ENCODE results near the gene DCAF7.

DNA sequence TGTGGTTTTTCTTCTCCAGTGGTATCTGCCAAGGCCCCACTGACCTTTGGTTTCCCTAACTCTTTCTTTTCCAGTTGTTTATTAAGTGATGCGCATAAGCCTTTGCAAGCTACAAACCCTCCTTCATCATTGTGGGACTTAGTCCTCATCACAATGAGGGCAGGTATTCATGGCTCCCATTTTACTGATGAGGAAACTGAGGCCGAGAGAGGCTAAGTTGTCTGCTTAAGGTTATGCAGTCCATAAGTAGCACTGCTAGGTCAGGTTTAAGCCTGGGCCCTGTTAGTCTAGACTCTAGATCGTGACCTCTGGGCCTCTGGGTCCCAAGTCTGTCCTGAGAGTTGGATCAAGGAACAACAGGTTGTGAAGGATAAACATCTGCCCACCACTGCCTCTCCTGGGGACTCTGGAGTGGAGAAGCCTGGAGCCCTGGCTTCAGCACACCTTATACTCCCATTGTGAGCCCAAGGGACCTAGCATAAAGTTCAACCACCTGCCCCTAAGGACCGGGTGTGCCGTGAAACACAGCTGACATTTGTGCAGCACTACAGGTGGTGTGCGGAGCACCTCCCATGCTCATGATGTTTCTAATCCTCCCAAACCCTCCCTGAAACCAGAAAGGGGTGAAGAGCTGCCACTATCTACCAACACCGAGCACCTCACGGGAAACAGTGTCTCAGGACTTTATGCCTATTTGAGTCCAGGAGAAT lies 32.3 kb upstream of the DCAF7 start:
- TF ChIP-seq LEF1 (IDR thresholded peaks at IDR 0.05; ENCODE audit: borderline replicate concordance) (no peak), ELF4 (IDR thresholded peaks at IDR 0.05) (no peak), ZNF384 (IDR thresholded peaks at IDR 0.05) (no peak), TARDBP (IDR thresholded peaks at IDR 0.05) (no peak), FOXK2 (IDR thresholded peaks at IDR 0.05) (no peak), ARNT (IDR thresholded peaks at IDR 0.05) (no peak), SUZ12 (IDR thresholded peaks at IDR 0.05) (no peak), SP1 (IDR thresholded peaks at IDR 0.05) (no peak)
- TF ChIP-seq, protein P1, sequence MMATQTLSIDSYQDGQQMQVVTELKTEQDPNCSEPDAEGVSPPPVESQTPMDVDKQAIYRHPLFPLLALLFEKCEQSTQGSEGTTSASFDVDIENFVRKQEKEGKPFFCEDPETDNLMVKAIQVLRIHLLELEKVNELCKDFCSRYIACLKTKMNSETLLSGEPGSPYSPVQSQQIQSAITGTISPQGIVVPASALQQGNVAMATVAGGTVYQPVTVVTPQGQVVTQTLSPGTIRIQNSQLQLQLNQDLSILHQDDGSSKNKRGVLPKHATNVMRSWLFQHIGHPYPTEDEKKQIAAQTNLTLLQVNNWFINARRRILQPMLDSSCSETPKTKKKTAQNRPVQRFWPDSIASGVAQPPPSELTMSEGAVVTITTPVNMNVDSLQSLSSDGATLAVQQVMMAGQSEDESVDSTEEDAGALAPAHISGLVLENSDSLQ (IDR thresholded peaks at IDR 0.05) = no peak
